Upper lobe of left lung (tissue), 4 donors: Measurements from ENCODE around the gene FBXO10.

Experiments
- EP300 ChIP-seq, 4 donors: sonication (generic); formaldehyde crosslinking; IDR thresholded peaks; one replicate each; pipeline ENCODE4 v1.5.1; 2017; ENCODE audit warnings: antibody characterized with exemption in 4 of 4, control low read depth in 2 of 4
- POLR2AphosphoS5 ChIP-seq, 2 donors: sonication (generic); formaldehyde crosslinking; IDR thresholded peaks; one replicate each; pipeline ENCODE4 v1.5.1; 2017; ENCODE audit warnings: antibody characterized with exemption in 2 of 2
- TF ChIP-seq, protein P1 (sequence below), 6 experiments: fragments of 450-650 bp in 4 of 6; fragments of 200-600 bp in 2 of 6; sonication (generic) in 2 of 6; IDR thresholded peaks; one replicate each; pipeline ENCODE4 v1.5.1; 2016 to 2019; ENCODE audit warnings: antibody characterized with exemption in 6 of 6

DNA sequence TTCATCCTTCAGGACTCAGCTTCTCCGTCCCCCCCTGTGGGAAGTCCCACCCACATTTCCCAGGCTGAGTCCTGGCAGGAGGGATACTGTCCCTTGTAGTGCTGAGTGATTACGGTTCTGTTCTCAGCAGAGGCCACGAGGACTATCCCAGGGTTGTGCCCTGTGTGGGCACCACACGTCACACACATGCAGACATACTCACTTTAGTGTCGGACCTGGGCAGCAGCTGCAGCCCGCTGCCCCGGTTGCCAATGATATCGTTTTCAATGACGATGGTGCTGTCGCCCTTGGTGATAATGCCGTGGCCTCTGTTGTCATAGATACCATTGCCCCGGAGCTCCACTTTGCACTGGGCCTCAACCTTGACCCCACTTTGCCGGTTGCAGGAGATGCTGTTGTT is 58.3 kb downstream of the FBXO10 start:
- TF ChIP-seq, protein P1, sequence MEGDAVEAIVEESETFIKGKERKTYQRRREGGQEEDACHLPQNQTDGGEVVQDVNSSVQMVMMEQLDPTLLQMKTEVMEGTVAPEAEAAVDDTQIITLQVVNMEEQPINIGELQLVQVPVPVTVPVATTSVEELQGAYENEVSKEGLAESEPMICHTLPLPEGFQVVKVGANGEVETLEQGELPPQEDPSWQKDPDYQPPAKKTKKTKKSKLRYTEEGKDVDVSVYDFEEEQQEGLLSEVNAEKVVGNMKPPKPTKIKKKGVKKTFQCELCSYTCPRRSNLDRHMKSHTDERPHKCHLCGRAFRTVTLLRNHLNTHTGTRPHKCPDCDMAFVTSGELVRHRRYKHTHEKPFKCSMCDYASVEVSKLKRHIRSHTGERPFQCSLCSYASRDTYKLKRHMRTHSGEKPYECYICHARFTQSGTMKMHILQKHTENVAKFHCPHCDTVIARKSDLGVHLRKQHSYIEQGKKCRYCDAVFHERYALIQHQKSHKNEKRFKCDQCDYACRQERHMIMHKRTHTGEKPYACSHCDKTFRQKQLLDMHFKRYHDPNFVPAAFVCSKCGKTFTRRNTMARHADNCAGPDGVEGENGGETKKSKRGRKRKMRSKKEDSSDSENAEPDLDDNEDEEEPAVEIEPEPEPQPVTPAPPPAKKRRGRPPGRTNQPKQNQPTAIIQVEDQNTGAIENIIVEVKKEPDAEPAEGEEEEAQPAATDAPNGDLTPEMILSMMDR (IDR thresholded peaks at IDR 0.05): no peak
- TF ChIP-seq POLR2AphosphoS5 (IDR thresholded peaks at IDR 0.05) (no peak), EP300 (IDR thresholded peaks at IDR 0.05) (no peak)
